GM23338 (cell line): Measurements from ENCODE around the gene RAD51B. TPM values are rescaled to one million over a fixed set of nuclear protein-coding genes. Genes with fewer than 3 reads are reported as not detected.

Experiments used
- ATAC-seq: fragments of 200-7000 bp; cut with Tn5 transposase; 3 replicates; pipeline ENCODE4 v1.9.1; 2020
- DNase-seq: peaks from one replicate; pipeline ENCODE4 v3.0.0-alpha.2; 2015; ENCODE audit warnings: low spot score
- H2AFZ ChIP-seq: fragments of 200-600 bp; sonication (generic); 2 replicates; pipeline ENCODE4 v1.8.0; 2016; ENCODE audit warnings: antibody characterized with exemption, mild to moderate bottlenecking, moderate library complexity
- H3F3A ChIP-seq: fragments of 200-600 bp; sonication (generic); replicated peaks from 2 replicates; pipeline ENCODE4 v1.8.0; 2017; ENCODE audit warnings: antibody characterized with exemption, mixed run types, low read depth
- H3K27ac ChIP-seq: fragments of 200-600 bp; sonication (generic); 2 replicates; pipeline ENCODE4 v1.6.1; 2016; ENCODE audit warnings: low read depth
- H3K27me3 ChIP-seq: fragments of 200-600 bp; sonication (generic); 2 replicates; pipeline ENCODE4 v1.8.0; 2016; ENCODE audit warnings: mild to moderate bottlenecking, mixed run types, moderate library complexity; ENCODE audit not compliant: insufficient read depth
- H3K36me3 ChIP-seq: fragments of 200-600 bp; sonication (generic); 2 replicates; pipeline ENCODE4 v1.8.0; 2016; ENCODE audit warnings: mild to moderate bottlenecking; ENCODE audit not compliant: insufficient read depth
- H3K4me1 ChIP-seq: fragments of 200-600 bp; sonication (generic); 2 replicates; pipeline ENCODE4 v1.8.0; 2016; ENCODE audit warnings: mild to moderate bottlenecking, moderate library complexity; ENCODE audit not compliant: insufficient read depth
- H3K4me2 ChIP-seq: fragments of 200-600 bp; sonication (generic); 2 replicates; pipeline ENCODE4 v1.7.1; 2017; ENCODE audit warnings: mixed run types
- H3K4me3 ChIP-seq: fragments of 200-600 bp; sonication (generic); 2 replicates; pipeline ENCODE4 v1.6.1; 2016; ENCODE audit warnings: mixed run types
- H3K79me2 ChIP-seq: fragments of 200-600 bp; sonication (generic); replicated peaks from 2 replicates; pipeline ENCODE4 v1.8.0; 2017; ENCODE audit warnings: mild to moderate bottlenecking; ENCODE audit not compliant: insufficient read depth
- H3K9me2 ChIP-seq: fragments of 200-600 bp; sonication (generic); 2 replicates; pipeline ENCODE4 v1.8.0; 2017; ENCODE audit not compliant: insufficient read depth
- H4K20me1 ChIP-seq: fragments of 200-600 bp; sonication (generic); replicated peaks from 2 replicates; pipeline ENCODE4 v1.8.0; 2017; ENCODE audit warnings: mild to moderate bottlenecking; ENCODE audit not compliant: insufficient read depth
- H3K27ac Mint-ChIP-seq: 2 replicates; pipeline ENCODE4 v1.8.0; 2020; ENCODE audit warnings: inconsistent platforms, mild to moderate bottlenecking, moderate library complexity, mixed read lengths
- H3K27me3 Mint-ChIP-seq: 3 replicates; pipeline ENCODE4 v1.8.0; 2022; ENCODE audit warnings: low read depth, mild to moderate bottlenecking, moderate library complexity, mixed read lengths, inconsistent platforms; ENCODE audit not compliant: insufficient read depth, poor library complexity
- H3K36me3 Mint-ChIP-seq: 3 replicates; pipeline ENCODE4 v1.8.0; 2021; ENCODE audit warnings: low read depth, mild to moderate bottlenecking, inconsistent platforms, moderate library complexity, mixed read lengths
- H3K4me1 Mint-ChIP-seq: 3 replicates; pipeline ENCODE4 v1.8.0; 2020; ENCODE audit warnings: mild to moderate bottlenecking, inconsistent platforms, mixed read lengths
- H3K4me3 Mint-ChIP-seq: 3 replicates; pipeline ENCODE4 v1.8.0; 2021; ENCODE audit warnings: moderate library complexity, mild to moderate bottlenecking, inconsistent platforms, mixed read lengths
- H3K9me3 Mint-ChIP-seq: 3 replicates; pipeline ENCODE4 v1.8.0; 2020; ENCODE audit warnings: moderate library complexity, mild to moderate bottlenecking, inconsistent platforms, mixed read lengths
- CTCF ChIP-seq, 2 experiments: fragments of 200-600 bp in 1 of 2; sonication (generic) in 1 of 2; conservative IDR thresholded peaks; 2 replicates each; pipeline versions ENCODE4 v1.5.1 to v1.6.1; 2016 to 2017; ENCODE audit warnings: antibody characterized with exemption in 2 of 2, low read depth in 2 of 2, mild to moderate bottlenecking in 2 of 2, moderate library complexity in 1 of 2
- ETS1 ChIP-seq: IDR thresholded peaks from 2 replicates; pipeline ENCODE4 v1.6.1; 2016; ENCODE audit warnings: antibody characterized with exemption
- EZH2 ChIP-seq: fragments of 200-600 bp; sonication (generic); IDR thresholded peaks from one replicate; pipeline ENCODE4 v1.8.0; 2017; ENCODE audit warnings: antibody characterized with exemption, mild to moderate bottlenecking, low read depth; ENCODE audit not compliant: unreplicated experiment
- JUNB ChIP-seq: IDR thresholded peaks from one replicate; pipeline ENCODE4 v1.6.1; 2016; ENCODE audit warnings: antibody characterized with exemption; ENCODE audit not compliant: unreplicated experiment
- NANOG ChIP-seq: IDR thresholded peaks from 2 replicates; pipeline ENCODE4 v1.6.1; 2016; ENCODE audit warnings: antibody characterized with exemption, borderline replicate concordance
- POLR2AphosphoS5 ChIP-seq: IDR thresholded peaks from 2 replicates; pipeline ENCODE4 v1.6.1; 2016; ENCODE audit warnings: antibody characterized with exemption, low read depth
- STAT1 ChIP-seq: IDR thresholded peaks from one replicate; pipeline ENCODE4 v1.6.1; 2016; ENCODE audit warnings: antibody characterized with exemption; ENCODE audit not compliant: unreplicated experiment
- ZNF114 ChIP-seq: fragments of 250-450 bp; sonication (Bioruptor Pico); IDR thresholded peaks from 2 replicates; pipeline ENCODE4 v1.5.0; 2020; ENCODE audit warnings: mild to moderate bottlenecking, moderate library complexity
- ZNF331 ChIP-seq: fragments of 250-450 bp; sonication (Bioruptor Pico); IDR thresholded peaks from 2 replicates; pipeline ENCODE4 v1.5.0; 2020; ENCODE audit warnings: low read depth, mild to moderate bottlenecking, moderate library complexity
- polyA plus RNA-seq: library from polyadenylated mRNA; unstranded; fragments of >200 nt; fragmentation: Nextera tagmentation; extraction: Ambion mirVana; gene quantifications from 2 replicates; pipeline ENCODE4 v1.2.1, GENCODE V29; 2016
- total RNA-seq: library from RNA; depleted of rRNA; stranded (reverse); fragments of >200 nt; shearing (Covaris generic); gene quantifications from 2 replicates; pipeline ENCODE4 v1.2.3, GENCODE V29; 2014

RAD51B gene
- total and polyA plus RNA-seq, 2 experiments from 2014 or later = 15.7 to 29.1 TPM

- no peaks in the 10 kb centered on the region for H4K20me1 ChIP-seq
- TF ChIP-seq STAT1 = no peak
- TF ChIP-seq ZNF114 (CRISPR knock-in tag) = no peak
- peaks cover 19% of the 10 kb centered on the region for H3K36me3 ChIP-seq
- no peaks in the 10 kb centered on the region for H3K9me2 ChIP-seq
- DNase-seq (no peak), ATAC-seq (no peak)
- H3K4me3 Mint-ChIP-seq = no peak overlapping the region
- H3K4me2 ChIP-seq = no peak overlapping the region
- H3K36me3 Mint-ChIP-seq = peaks cover 26% of the 10 kb centered on the region; the same call in 2 of the 3 replicates
- H3K4me1 ChIP-seq = no peaks in the 10 kb centered on the region
- H3K9me3 Mint-ChIP-seq = peaks cover 36% of the 10 kb centered on the region
- H3K27me3 ChIP-seq = no peaks in the 10 kb centered on the region
- no peaks in the 10 kb centered on the region for H3F3A ChIP-seq
- no peaks in the 10 kb centered on the region for H3K79me2 ChIP-seq
- H3K4me3 ChIP-seq = no peak overlapping the region
- H3K27ac ChIP-seq = no peak overlapping the region
- H3K27ac Mint-ChIP-seq = no peak overlapping the region
- H3K4me1 Mint-ChIP-seq = 0 out of 3 replicates have a peak, but pooled peaks cover 6% of the 10 kb centered on the region
- peaks cover 4% of the 10 kb centered on the region for H3K27me3 Mint-ChIP-seq
- no peak overlapping the region for H2AFZ ChIP-seq
Measured at GRCh38 chr14:68619790-68620574, 800.4 kb downstream of the RAD51B start.

GRCh38 chr14:68621400-68622365 lies 802.1 kb downstream of the RAD51B start:
- Mint-ChIP-seq H3K27me3 (peaks cover 6% of the 10 kb centered on the region), H3K27ac (no peak overlapping the region), H3K9me3 (peaks cover 21% of the 10 kb centered on the region), H3K4me1 (0 out of 3 replicates have a peak, but pooled peaks cover 6% of the 10 kb centered on the region), H3K36me3 (peaks cover 15% of the 10 kb centered on the region; the same call in 2 of the 3 replicates), H3K4me3 (no peak overlapping the region)
- TF ChIP-seq ETS1 = no peak
- TF ChIP-seq CTCF (conservative IDR thresholded peaks at IDR 0.05; ENCODE audit: low read depth in 2 of 2) = no peak
- TF ChIP-seq STAT1 = no peak
- TF ChIP-seq EZH2 = no peak
- no peak for TF ChIP-seq ZNF331
- no peak for TF ChIP-seq POLR2AphosphoS5
- no peak for TF ChIP-seq NANOG
- no peak for TF ChIP-seq JUNB
- TF ChIP-seq ZNF114 (CRISPR knock-in tag) = no peak
- DNase-seq (no peak), ATAC-seq (no peak)
- peaks cover 8% of the 10 kb centered on the region; the same call in 1 of the 2 replicates for H3K36me3 ChIP-seq
- no peaks in the 10 kb centered on the region for H3K9me2 ChIP-seq
- no peak overlapping the region for H3K4me2 ChIP-seq
- H3K4me3 ChIP-seq = no peak overlapping the region
- no peaks in the 10 kb centered on the region for H3F3A ChIP-seq
- no peaks in the 10 kb centered on the region for H3K4me1 ChIP-seq
- no peak overlapping the region for H3K27ac ChIP-seq
- H2AFZ ChIP-seq = no peak overlapping the region
- H3K79me2 ChIP-seq = no peaks in the 10 kb centered on the region
- H4K20me1 ChIP-seq = no peaks in the 10 kb centered on the region
- no peaks in the 10 kb centered on the region for H3K27me3 ChIP-seq
